ENCODE data around the gene DZIP1L.

- no peak for TF ChIP-seq EZH2 (IDR thresholded peaks at IDR 0.05; ENCODE audit: low read depth, unreplicated experiment)
- TF ChIP-seq CTCF (conservative IDR thresholded peaks at IDR 0.05; ENCODE audit: low read depth in 2 of 2) = no peak
- no peak for TF ChIP-seq POLR2AphosphoS5 (IDR thresholded peaks at IDR 0.05; ENCODE audit: low read depth)
- no peak for TF ChIP-seq REST (IDR thresholded peaks at IDR 0.05; ENCODE audit: unreplicated experiment)
- TF ChIP-seq ZNF331 (CRISPR knock-in tag; IDR thresholded peaks at IDR 0.05; ENCODE audit: low read depth) = no peak
- TF ChIP-seq CREB1 (CRISPR knock-in tag; IDR thresholded peaks at IDR 0.05; ENCODE audit: low read depth) = no peak
Measured at GRCh38 chr3:138038725-138039462, 76.5 kb downstream of the DZIP1L start.

Measured in GM23338 (cell line).